Kidney glomerular epithelial cell (primary cell): ENCODE data around the gene ZNF23.

Experiments used
- DNase-seq: peaks from one replicate; lab custom pipeline; 2025; lab: John Stamatoyannopoulos, UW

Gene ZNF23

GRCh38 chr16:71467810-71468209, 5.8 kb upstream of the ZNF23 start:
- peak; percentile 47 for DNase-seq

GRCh38 chr16:71464231-71464630, 2.2 kb upstream of the ZNF23 start:
- DNase-seq = no peak

- DNase-seq = no peak
Measured at GRCh38 chr16:71460941-71461340, 1.1 kb downstream of the ZNF23 start.

- DNase-seq = peak; percentile 5
Measured at GRCh38 chr16:71460236-71460635, 1.8 kb downstream of the ZNF23 start.

- DNase-seq = no peak
Measured at GRCh38 chr16:71459510-71459909, 2.5 kb downstream of the ZNF23 start.

GRCh38 chr16:71456801-71457200, 5.2 kb downstream of the ZNF23 start:
- DNase-seq = no peak

- no peak for DNase-seq
Measured at GRCh38 chr16:71453036-71453435, 9.0 kb downstream of the ZNF23 start.

- DNase-seq = no peak
Measured at GRCh38 chr16:71449020-71449419, 13.0 kb downstream of the ZNF23 start.

- no peak for DNase-seq
Measured at GRCh38 chr16:71448274-71448866, 13.7 kb downstream of the ZNF23 start.

- no peak for DNase-seq
Measured at GRCh38 chr16:71443714-71444113, 18.3 kb downstream of the ZNF23 start.

GRCh38 chr16:71442051-71442440, 20.0 kb downstream of the ZNF23 start, which contains the start of gene TLE7:
Gene TLE7, minus strand, starts transcription at chr16:71442054. Its CDS starts 8,730 bp downstream, at chr16:71433324.
- no peak for DNase-seq

GRCh38 chr16:71441348-71442050, 20.5 kb downstream of the ZNF23 start:
- DNase-seq = no peak

- no peak for DNase-seq
Measured at GRCh38 chr16:71440669-71441347, 21.2 kb downstream of the ZNF23 start.

GRCh38 chr16:71439523-71439922, 22.5 kb downstream of the ZNF23 start:
- DNase-seq = no peak

- no peak for DNase-seq
Measured at GRCh38 chr16:71436473-71436872, 25.6 kb downstream of the ZNF23 start.

- no peak for DNase-seq
Measured at GRCh38 chr16:71432906-71433305, 29.1 kb downstream of the ZNF23 start.

- no peak for DNase-seq
Measured at GRCh38 chr16:71431991-71432390, 30.1 kb downstream of the ZNF23 start.

- no peak for DNase-seq
Measured at GRCh38 chr16:71431176-71431575, 30.9 kb downstream of the ZNF23 start.

GRCh38 chr16:71430744-71431143, 31.3 kb downstream of the ZNF23 start:
- no peak for DNase-seq

- no peak for DNase-seq
Measured at GRCh38 chr16:71429581-71429980, 32.5 kb downstream of the ZNF23 start.

GRCh38 chr16:71428883-71429282, 33.2 kb downstream of the ZNF23 start:
- DNase-seq = no peak

- no peak for DNase-seq
Measured at GRCh38 chr16:71428385-71428784, 33.7 kb downstream of the ZNF23 start.

GRCh38 chr16:71426880-71427615, 35.0 kb downstream of the ZNF23 start:
- no peak for DNase-seq
